Measurements from ENCODE around the gene GPATCH2.
"Not testable (repeated sequence)": the region's sequence is repeated elsewhere in the genome, so short reads cannot be mapped to it uniquely, and the experiment has no call there.

The GPATCH2 gene

GRCh38 chr1:217525773-217526490, 105.0 kb downstream of the GPATCH2 start:
- Mint-ChIP-seq H3K4me3 (no peak overlapping the region), H3K27ac (no peak overlapping the region)

GRCh38 chr1:217524787-217525520, 105.9 kb downstream of the GPATCH2 start:
- Mint-ChIP-seq H3K27ac (no peak overlapping the region), H3K9me3 (no peaks in the 10 kb centered on the region), H3K27me3 (no peaks in the 10 kb centered on the region)

More at GRCh38 chr1:217525773-217526490, 105.0 kb downstream of the GPATCH2 start:
- H3K27me3 Mint-ChIP-seq, result no peaks in the 10 kb centered on the region
- no peaks in the 10 kb centered on the region for H3K9me3 Mint-ChIP-seq
- no peak for DNase-seq
- peaks cover 18% of the 10 kb centered on the region for H3K36me3 Mint-ChIP-seq (ENCODE audit: low read depth)
- no peaks in the 10 kb centered on the region for H3K4me1 Mint-ChIP-seq (ENCODE audit: low read depth)

GRCh38 chr1:217523921-217524320, 107.0 kb downstream of the GPATCH2 start:
- H3K27ac Mint-ChIP-seq; H3K4me3 Mint-ChIP-seq; H3K27me3 Mint-ChIP-seq; H3K9me3 Mint-ChIP-seq; H3K36me3 Mint-ChIP-seq (ENCODE audit: low read depth); H3K4me1 Mint-ChIP-seq (ENCODE audit: low read depth); DNase-seq: not testable (repeated sequence)

More at GRCh38 chr1:217524787-217525520, 105.9 kb downstream of the GPATCH2 start:
- DNase-seq, result no peak
- peaks cover 16% of the 10 kb centered on the region for H3K36me3 Mint-ChIP-seq (ENCODE audit: low read depth)
- no peak overlapping the region for H3K4me3 Mint-ChIP-seq
- no peaks in the 10 kb centered on the region for H3K4me1 Mint-ChIP-seq (ENCODE audit: low read depth)

GRCh38 chr1:217522277-217522676, 108.6 kb downstream of the GPATCH2 start:
- no peak for DNase-seq
- H3K9me3 Mint-ChIP-seq, result no peaks in the 10 kb centered on the region

GRCh38 chr1:217521317-217521716, 109.6 kb downstream of the GPATCH2 start:
- DNase-seq, result no peak
- H3K36me3 Mint-ChIP-seq (ENCODE audit: low read depth), result peaks cover 2% of the 10 kb centered on the region
- no peaks in the 10 kb centered on the region for H3K4me1 Mint-ChIP-seq (ENCODE audit: low read depth)
- H3K27ac Mint-ChIP-seq, result no peak overlapping the region
- H3K4me3 Mint-ChIP-seq, result no peak overlapping the region
- H3K27me3 Mint-ChIP-seq, result no peaks in the 10 kb centered on the region
- H3K9me3 Mint-ChIP-seq, result no peaks in the 10 kb centered on the region

More at GRCh38 chr1:217522277-217522676, 108.6 kb downstream of the GPATCH2 start:
- no peaks in the 10 kb centered on the region for H3K4me1 Mint-ChIP-seq (ENCODE audit: low read depth)
- no peak overlapping the region for H3K27ac Mint-ChIP-seq
- H3K27me3 Mint-ChIP-seq, result no peaks in the 10 kb centered on the region
- H3K4me3 Mint-ChIP-seq, result no peak overlapping the region
- peaks cover 2% of the 10 kb centered on the region for H3K36me3 Mint-ChIP-seq (ENCODE audit: low read depth)

GRCh38 chr1:217506878-217507277, 124.0 kb downstream of the GPATCH2 start:
- Mint-ChIP-seq H3K27me3 (no peaks in the 10 kb centered on the region), H3K9me3 (no peaks in the 10 kb centered on the region), H3K36me3 (ENCODE audit: low read depth) (peaks cover 21% of the 10 kb centered on the region), H3K4me3 (no peak overlapping the region), H3K27ac (no peak overlapping the region), H3K4me1 (ENCODE audit: low read depth) (no peaks in the 10 kb centered on the region)
- DNase-seq, result no peak

- Mint-ChIP-seq H3K4me3 (no peak overlapping the region), H3K27me3 (no peaks in the 10 kb centered on the region), H3K27ac (no peak overlapping the region), H3K9me3 (no peaks in the 10 kb centered on the region), H3K4me1 (ENCODE audit: low read depth) (peaks cover 11% of the 10 kb centered on the region), H3K36me3 (ENCODE audit: low read depth) (peaks cover 26% of the 10 kb centered on the region)
- DNase-seq, result no peak
Measured at GRCh38 chr1:217498209-217498608, 132.7 kb downstream of the GPATCH2 start.

- no peak overlapping the region for H3K4me3 Mint-ChIP-seq
- H3K27me3 Mint-ChIP-seq, result no peaks in the 10 kb centered on the region
- peaks cover 43% of the 10 kb centered on the region for H3K36me3 Mint-ChIP-seq (ENCODE audit: low read depth)
- no peak for DNase-seq
- peak overlapping the region; percentile 7 for H3K27ac Mint-ChIP-seq
- peaks cover 10% of the 10 kb centered on the region for H3K4me1 Mint-ChIP-seq (ENCODE audit: low read depth)
- no peaks in the 10 kb centered on the region for H3K9me3 Mint-ChIP-seq
Measured at GRCh38 chr1:217495249-217495648, 135.6 kb downstream of the GPATCH2 start.

GRCh38 chr1:217494767-217495166, 136.1 kb downstream of the GPATCH2 start:
- H3K4me3 Mint-ChIP-seq, result no peak overlapping the region
- H3K27ac Mint-ChIP-seq, result no peak overlapping the region
- H3K27me3 Mint-ChIP-seq, result no peaks in the 10 kb centered on the region
- no peaks in the 10 kb centered on the region for H3K9me3 Mint-ChIP-seq
- peaks cover 10% of the 10 kb centered on the region for H3K4me1 Mint-ChIP-seq (ENCODE audit: low read depth)
- DNase-seq, result no peak
- H3K36me3 Mint-ChIP-seq (ENCODE audit: low read depth), result peaks cover 48% of the 10 kb centered on the region

GRCh38 chr1:217493290-217493689, 137.6 kb downstream of the GPATCH2 start:
- peaks cover 50% of the 10 kb centered on the region for H3K36me3 Mint-ChIP-seq (ENCODE audit: low read depth)
- no peak overlapping the region for H3K27ac Mint-ChIP-seq
- no peaks in the 10 kb centered on the region for H3K27me3 Mint-ChIP-seq
- no peak overlapping the region for H3K4me3 Mint-ChIP-seq
- no peak for DNase-seq
- H3K9me3 Mint-ChIP-seq, result no peaks in the 10 kb centered on the region
- peaks cover 10% of the 10 kb centered on the region for H3K4me1 Mint-ChIP-seq (ENCODE audit: low read depth)

GRCh38 chr1:217484871-217485270, 146.0 kb downstream of the GPATCH2 start:
- Mint-ChIP-seq H3K9me3 (peaks cover 7% of the 10 kb centered on the region), H3K27ac (no peak overlapping the region), H3K4me3 (no peak overlapping the region), H3K27me3 (no peaks in the 10 kb centered on the region), H3K36me3 (ENCODE audit: low read depth) (peaks cover 34% of the 10 kb centered on the region), H3K4me1 (ENCODE audit: low read depth) (peaks cover 27% of the 10 kb centered on the region)
- DNase-seq, result no peak

GRCh38 chr1:217482356-217483102, 148.4 kb downstream of the GPATCH2 start:
- H3K4me1 Mint-ChIP-seq (ENCODE audit: low read depth), result peaks cover 27% of the 10 kb centered on the region
- peak overlapping the region; percentile 90 for H3K27ac Mint-ChIP-seq
- DNase-seq, result peak; percentile 49
- H3K27me3 Mint-ChIP-seq, result no peaks in the 10 kb centered on the region
- H3K4me3 Mint-ChIP-seq, result peak overlapping the region; percentile 38
- peaks cover 44% of the 10 kb centered on the region for H3K36me3 Mint-ChIP-seq (ENCODE audit: low read depth)
- peaks cover 7% of the 10 kb centered on the region for H3K9me3 Mint-ChIP-seq

GRCh38 chr1:217478450-217478849, 152.4 kb downstream of the GPATCH2 start:
- DNase-seq, result no peak
- H3K9me3 Mint-ChIP-seq, result peaks cover 7% of the 10 kb centered on the region
- no peak overlapping the region for H3K27ac Mint-ChIP-seq
- H3K27me3 Mint-ChIP-seq, result no peaks in the 10 kb centered on the region
- peaks cover 32% of the 10 kb centered on the region for H3K36me3 Mint-ChIP-seq (ENCODE audit: low read depth)
- peaks cover 18% of the 10 kb centered on the region for H3K4me1 Mint-ChIP-seq (ENCODE audit: low read depth)
- H3K4me3 Mint-ChIP-seq, result no peak overlapping the region

- H3K27me3 Mint-ChIP-seq, result no peaks in the 10 kb centered on the region
- no peaks in the 10 kb centered on the region for H3K4me1 Mint-ChIP-seq (ENCODE audit: low read depth)
- no peak overlapping the region for H3K27ac Mint-ChIP-seq
- H3K36me3 Mint-ChIP-seq (ENCODE audit: low read depth), result peaks cover 8% of the 10 kb centered on the region
- DNase-seq, result no peak
- no peak overlapping the region for H3K4me3 Mint-ChIP-seq
- no peaks in the 10 kb centered on the region for H3K9me3 Mint-ChIP-seq
Measured at GRCh38 chr1:217472915-217473314, 158.0 kb downstream of the GPATCH2 start.

All from activated T-cell treated with anti-CD3 and anti-CD28 coated beads, Interleukin-2, amount 50 U/mL, for 24 hours (primary cell).